Measurements from ENCODE around the gene SERPINA6.

DNA sequence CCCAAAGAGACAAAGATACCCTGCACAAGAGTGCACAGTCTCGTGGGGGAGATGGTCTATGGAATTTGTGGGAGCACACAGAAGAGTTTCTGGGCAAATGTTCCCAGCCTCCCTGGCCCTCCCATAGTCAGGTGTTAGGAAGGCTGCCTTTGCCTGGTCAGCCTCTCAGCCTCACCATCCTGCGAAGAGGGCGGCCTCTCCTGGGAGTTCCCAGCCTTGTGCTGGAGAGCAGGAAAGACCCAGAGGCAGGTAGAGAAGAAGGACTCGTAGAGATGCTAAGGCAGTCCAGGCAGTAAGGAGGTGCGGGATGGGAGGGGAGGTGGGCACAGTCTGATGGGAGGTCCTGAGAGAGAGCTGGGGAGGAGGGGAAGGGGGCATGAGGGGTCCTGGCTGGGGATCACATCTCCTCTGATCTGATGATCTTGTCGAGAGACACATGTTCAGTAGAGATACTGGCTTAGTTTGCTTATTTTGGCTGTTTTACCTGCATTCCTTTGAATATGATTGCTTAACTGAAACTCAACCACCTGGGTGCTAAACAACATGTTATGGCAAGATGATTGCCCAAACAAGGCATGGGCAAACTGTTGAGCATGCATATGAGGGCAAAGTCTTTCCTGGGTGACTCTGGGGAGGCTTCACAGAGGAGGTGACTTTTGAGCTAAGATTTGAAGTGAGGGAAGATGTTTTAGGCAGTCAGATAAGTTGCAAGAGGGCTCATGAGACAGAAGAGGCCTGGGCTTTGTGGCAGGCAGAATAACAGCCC, 10.5 kb downstream of the SERPINA6 start:
- TF ChIP-seq, protein P1, sequence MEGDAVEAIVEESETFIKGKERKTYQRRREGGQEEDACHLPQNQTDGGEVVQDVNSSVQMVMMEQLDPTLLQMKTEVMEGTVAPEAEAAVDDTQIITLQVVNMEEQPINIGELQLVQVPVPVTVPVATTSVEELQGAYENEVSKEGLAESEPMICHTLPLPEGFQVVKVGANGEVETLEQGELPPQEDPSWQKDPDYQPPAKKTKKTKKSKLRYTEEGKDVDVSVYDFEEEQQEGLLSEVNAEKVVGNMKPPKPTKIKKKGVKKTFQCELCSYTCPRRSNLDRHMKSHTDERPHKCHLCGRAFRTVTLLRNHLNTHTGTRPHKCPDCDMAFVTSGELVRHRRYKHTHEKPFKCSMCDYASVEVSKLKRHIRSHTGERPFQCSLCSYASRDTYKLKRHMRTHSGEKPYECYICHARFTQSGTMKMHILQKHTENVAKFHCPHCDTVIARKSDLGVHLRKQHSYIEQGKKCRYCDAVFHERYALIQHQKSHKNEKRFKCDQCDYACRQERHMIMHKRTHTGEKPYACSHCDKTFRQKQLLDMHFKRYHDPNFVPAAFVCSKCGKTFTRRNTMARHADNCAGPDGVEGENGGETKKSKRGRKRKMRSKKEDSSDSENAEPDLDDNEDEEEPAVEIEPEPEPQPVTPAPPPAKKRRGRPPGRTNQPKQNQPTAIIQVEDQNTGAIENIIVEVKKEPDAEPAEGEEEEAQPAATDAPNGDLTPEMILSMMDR (IDR thresholded peaks at IDR 0.05), result no peak
- TF ChIP-seq POLR2AphosphoS5 (IDR thresholded peaks at IDR 0.05) (no peak), EP300 (IDR thresholded peaks at IDR 0.05) (no peak)
